Dermis lymphatic vessel endothelial cell (primary cell): Measurements from ENCODE around the gene PRIMA1. TPM values are rescaled to one million over a fixed set of nuclear protein-coding genes. Genes with fewer than 3 reads are reported as not detected.

ENCODE experiments used
- total RNA-seq: library from RNA; depleted of rRNA; stranded (reverse); fragments of >200 nt; gene quantifications from 2 replicates; pipeline ENCODE4 v1.2.1, GENCODE V29; 2014

The PRIMA1 gene
- total RNA-seq = not detected in 2 replicates

DNA sequence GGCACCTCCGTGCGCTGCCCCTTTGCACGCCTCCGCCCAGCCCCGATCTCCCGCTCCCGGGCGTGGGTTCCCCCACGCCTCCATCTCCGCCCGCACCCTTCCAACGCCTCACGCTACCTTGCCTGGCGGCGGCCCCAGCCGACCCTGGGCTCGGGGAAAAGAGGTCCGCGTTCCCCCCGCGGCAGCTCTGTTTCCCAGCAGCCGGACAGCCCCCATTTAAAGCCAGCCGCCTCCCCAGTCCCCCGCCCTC lies at the start of gene PRIMA1:
PRIMA1 (minus strand) TSS at position 193 of the 250 bp plus-strand sequence. CDS start 767 bp downstream, outside the sequence.

Other genes starting within 250 kb of the PRIMA1 start
- gene FAM181A, start 138.9 kb upstream of the PRIMA1 start, total RNA-seq = not detected in 2 replicates
- gene ASB2, start 188.1 kb upstream of the PRIMA1 start, total RNA-seq = not detected in 2 replicates
- not detected in 2 replicates for gene CCDC197, start 208.8 kb upstream of the PRIMA1 start, total RNA-seq
- 0.11 and 0.60 TPM in 2 replicates for gene OTUB2, start 237.9 kb upstream of the PRIMA1 start, total RNA-seq